A673 (cell line): ENCODE results near the gene VAMP4.
"Not testable (repeated sequence)": the region's sequence is repeated elsewhere in the genome, so short reads cannot be mapped to it uniquely, and the experiment has no call there.

ENCODE experiments used
- EZH2 ChIP-seq: fragments of 200-600 bp; sonication (generic); IDR thresholded peaks from 2 replicates; pipeline ENCODE4 v1.6.1; 2017; ENCODE audit warnings: borderline replicate concordance, low read depth, mild to moderate bottlenecking, mixed read lengths, antibody characterized with exemption, low read length; ENCODE audit not compliant: poor library complexity, severe bottlenecking
- TF ChIP-seq, protein P1 (sequence below): fragments of 300-800, 200-600 bp; sonication (generic); conservative IDR thresholded peaks from 2 replicates; pipeline ENCODE4 v1.5.1; 2017; ENCODE audit warnings: low read depth, mild to moderate bottlenecking, antibody characterized with exemption, low read length, moderate library complexity, mixed read lengths

DNA sequence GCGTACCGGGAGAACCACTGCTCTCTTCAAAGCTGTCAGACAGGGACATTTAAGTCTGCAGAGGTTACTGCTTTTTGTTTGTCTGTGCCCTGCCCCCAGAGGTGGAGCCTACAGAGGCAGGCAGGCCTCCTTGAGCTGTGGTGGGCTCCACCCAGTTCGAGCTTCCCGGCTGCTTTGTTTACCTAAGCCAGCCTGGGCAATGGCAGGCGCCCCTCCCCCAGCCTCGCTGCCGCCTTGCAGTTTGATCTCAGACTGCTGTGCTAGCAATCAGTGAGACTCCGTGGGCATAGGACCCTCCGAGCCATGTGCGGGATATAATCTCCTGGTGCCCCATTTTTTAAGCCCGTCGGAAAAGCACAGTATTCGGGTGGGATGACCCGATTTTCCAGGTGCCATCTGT is 46.1 kb downstream of the VAMP4 start:
- TF ChIP-seq, protein P1, sequence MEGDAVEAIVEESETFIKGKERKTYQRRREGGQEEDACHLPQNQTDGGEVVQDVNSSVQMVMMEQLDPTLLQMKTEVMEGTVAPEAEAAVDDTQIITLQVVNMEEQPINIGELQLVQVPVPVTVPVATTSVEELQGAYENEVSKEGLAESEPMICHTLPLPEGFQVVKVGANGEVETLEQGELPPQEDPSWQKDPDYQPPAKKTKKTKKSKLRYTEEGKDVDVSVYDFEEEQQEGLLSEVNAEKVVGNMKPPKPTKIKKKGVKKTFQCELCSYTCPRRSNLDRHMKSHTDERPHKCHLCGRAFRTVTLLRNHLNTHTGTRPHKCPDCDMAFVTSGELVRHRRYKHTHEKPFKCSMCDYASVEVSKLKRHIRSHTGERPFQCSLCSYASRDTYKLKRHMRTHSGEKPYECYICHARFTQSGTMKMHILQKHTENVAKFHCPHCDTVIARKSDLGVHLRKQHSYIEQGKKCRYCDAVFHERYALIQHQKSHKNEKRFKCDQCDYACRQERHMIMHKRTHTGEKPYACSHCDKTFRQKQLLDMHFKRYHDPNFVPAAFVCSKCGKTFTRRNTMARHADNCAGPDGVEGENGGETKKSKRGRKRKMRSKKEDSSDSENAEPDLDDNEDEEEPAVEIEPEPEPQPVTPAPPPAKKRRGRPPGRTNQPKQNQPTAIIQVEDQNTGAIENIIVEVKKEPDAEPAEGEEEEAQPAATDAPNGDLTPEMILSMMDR = not testable (repeated sequence)
- not testable (repeated sequence) for TF ChIP-seq EZH2
